ENCODE measurements around the gene FCN1.

DNA sequence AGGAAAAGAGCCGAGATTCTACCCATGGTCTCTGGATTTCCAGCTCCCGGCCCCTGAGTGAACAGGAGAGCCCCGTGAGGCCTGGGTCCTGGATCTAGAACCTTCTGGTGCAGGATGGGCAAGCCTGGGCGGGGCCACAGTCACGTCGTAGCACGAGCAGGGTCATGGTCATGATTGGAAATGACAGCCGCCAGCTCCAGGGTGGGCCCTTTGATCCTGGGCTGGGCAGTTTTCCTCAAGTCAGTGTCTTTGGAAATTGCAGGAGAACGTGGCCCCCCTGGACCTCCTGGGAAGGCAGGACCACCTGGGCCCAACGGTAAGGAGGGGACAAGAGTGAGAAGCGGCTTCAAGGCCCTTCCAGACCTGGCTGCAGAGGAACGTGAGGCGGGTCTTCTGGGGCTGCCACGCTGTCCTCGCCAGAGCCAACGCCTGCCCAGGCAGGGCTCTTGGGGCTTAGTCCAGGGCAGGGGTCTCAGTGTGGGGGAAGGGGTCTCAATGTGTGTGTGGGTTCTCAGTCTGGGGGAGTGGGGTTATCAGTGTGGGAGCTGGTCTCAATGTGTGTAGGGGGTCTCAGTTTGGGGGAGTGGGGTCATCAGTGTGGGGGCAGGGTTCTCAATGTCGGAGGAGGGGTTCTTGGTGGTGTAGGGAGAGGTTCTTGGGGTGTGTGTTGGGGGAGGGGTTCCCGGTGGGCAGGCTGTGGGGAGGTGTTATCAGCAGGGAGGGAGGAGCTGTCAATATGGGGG lies 34.5 kb downstream of the FCN1 start:
- TF ChIP-seq, protein P1, sequence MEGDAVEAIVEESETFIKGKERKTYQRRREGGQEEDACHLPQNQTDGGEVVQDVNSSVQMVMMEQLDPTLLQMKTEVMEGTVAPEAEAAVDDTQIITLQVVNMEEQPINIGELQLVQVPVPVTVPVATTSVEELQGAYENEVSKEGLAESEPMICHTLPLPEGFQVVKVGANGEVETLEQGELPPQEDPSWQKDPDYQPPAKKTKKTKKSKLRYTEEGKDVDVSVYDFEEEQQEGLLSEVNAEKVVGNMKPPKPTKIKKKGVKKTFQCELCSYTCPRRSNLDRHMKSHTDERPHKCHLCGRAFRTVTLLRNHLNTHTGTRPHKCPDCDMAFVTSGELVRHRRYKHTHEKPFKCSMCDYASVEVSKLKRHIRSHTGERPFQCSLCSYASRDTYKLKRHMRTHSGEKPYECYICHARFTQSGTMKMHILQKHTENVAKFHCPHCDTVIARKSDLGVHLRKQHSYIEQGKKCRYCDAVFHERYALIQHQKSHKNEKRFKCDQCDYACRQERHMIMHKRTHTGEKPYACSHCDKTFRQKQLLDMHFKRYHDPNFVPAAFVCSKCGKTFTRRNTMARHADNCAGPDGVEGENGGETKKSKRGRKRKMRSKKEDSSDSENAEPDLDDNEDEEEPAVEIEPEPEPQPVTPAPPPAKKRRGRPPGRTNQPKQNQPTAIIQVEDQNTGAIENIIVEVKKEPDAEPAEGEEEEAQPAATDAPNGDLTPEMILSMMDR (IDR thresholded peaks at IDR 0.05): no peak
- no peak for TF ChIP-seq CHD2 (IDR thresholded peaks at IDR 0.05; ENCODE audit: low read length, partially characterized antibody)
- no peak for TF ChIP-seq SIN3A (IDR thresholded peaks at IDR 0.05; ENCODE audit: borderline replicate concordance, low read depth, low read length)
- TF ChIP-seq, protein P2, sequence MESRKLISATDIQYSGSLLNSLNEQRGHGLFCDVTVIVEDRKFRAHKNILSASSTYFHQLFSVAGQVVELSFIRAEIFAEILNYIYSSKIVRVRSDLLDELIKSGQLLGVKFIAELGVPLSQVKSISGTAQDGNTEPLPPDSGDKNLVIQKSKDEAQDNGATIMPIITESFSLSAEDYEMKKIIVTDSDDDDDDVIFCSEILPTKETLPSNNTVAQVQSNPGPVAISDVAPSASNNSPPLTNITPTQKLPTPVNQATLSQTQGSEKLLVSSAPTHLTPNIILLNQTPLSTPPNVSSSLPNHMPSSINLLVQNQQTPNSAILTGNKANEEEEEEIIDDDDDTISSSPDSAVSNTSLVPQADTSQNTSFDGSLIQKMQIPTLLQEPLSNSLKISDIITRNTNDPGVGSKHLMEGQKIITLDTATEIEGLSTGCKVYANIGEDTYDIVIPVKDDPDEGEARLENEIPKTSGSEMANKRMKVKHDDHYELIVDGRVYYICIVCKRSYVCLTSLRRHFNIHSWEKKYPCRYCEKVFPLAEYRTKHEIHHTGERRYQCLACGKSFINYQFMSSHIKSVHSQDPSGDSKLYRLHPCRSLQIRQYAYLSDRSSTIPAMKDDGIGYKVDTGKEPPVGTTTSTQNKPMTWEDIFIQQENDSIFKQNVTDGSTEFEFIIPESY (IDR thresholded peaks at IDR 0.05; ENCODE audit: borderline replicate concordance, low read depth): no peak
- TF ChIP-seq EP300 (IDR thresholded peaks at IDR 0.05; ENCODE audit: borderline replicate concordance in 1 of 2, low read depth in 1 of 2, low read length in 1 of 2): no peak
- TF ChIP-seq TAF1 (IDR thresholded peaks at IDR 0.05; ENCODE audit: borderline replicate concordance, low read depth, low read length): no peak

Data from SK-N-SH (cell line).